ENCODE measurements around the gene BACH2. TPM values are rescaled to one million over a fixed set of nuclear protein-coding genes. Genes with fewer than 3 reads are reported as not detected.

BACH2 gene
- total RNA-seq, 2 experiments from 2014 or later: 157 to 170 TPM

DNA sequence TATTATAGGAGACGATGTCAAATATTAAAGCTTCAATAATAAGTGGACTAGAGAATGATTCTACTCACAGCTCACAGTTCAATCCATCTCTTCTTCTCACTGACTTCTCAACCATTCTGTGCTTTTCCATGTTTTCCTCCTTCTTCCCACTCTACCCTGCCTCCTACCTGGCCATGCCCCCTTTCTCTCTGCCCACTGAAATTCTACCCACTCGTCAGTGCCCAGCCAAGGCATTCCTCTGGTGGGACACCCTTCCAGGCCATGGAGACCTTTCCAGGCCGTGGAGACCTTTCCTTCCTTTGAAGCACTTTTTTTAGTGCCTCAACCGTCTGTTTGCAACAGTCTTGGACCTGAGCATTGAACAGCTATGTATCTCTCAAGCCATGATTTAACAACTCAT, 18.5 kb downstream of the BACH2 start:
- DNase-seq (no peak), ATAC-seq (ENCODE audit: poor library complexity) (no peak)
- Mint-ChIP-seq H3K9me3 (no peaks in the 10 kb centered on the region), H3K36me3 (ENCODE audit: low read depth) (peaks cover 13% of the 10 kb centered on the region), H3K4me3 (peak overlapping the region; percentile 67), H3K27me3 (no peaks in the 10 kb centered on the region), H3K27ac (peak overlapping the region; percentile 97), H3K4me1 (ENCODE audit: low read depth) (peaks cover 87% of the 10 kb centered on the region)
- Histone ChIP-seq H3K4me1 (ENCODE audit: insufficient read depth, low read length) (peaks cover 28% of the 10 kb centered on the region), H3K27me3 (ENCODE audit: control insufficient read depth in 1 of 2, insufficient read depth in 2 of 2, low read length in 2 of 2) (no peaks in the 10 kb centered on the region), H3K27ac (ENCODE audit: low read depth in 1 of 2, low read length in 2 of 2) (peak overlapping the region in 1 of 2 donors; percentile 51), H3K36me3 (ENCODE audit: insufficient read depth, low read length) (no peaks in the 10 kb centered on the region), H3K4me3 (ENCODE audit: low read length) (no peak overlapping the region), H3K9me3 (ENCODE audit: control insufficient read depth in 1 of 2, insufficient read depth in 1 of 2, low read length in 2 of 2) (no peaks in the 10 kb centered on the region)
- CTCF ChIA-PET: interaction anchor here (1.1 kb wide), 1 partner anchor 9 kb away, joined by 3 read pairs; no protein-coding TSS in a partner anchor
- POLR2A ChIA-PET: interaction anchor here (0.5 to 2.0 kb wide), 6 partner anchors 11 to 232 kb away, joined by 3 to 10 read pairs (median 4); no protein-coding TSS in a partner anchor
- TF ChIP-seq, protein P1, sequence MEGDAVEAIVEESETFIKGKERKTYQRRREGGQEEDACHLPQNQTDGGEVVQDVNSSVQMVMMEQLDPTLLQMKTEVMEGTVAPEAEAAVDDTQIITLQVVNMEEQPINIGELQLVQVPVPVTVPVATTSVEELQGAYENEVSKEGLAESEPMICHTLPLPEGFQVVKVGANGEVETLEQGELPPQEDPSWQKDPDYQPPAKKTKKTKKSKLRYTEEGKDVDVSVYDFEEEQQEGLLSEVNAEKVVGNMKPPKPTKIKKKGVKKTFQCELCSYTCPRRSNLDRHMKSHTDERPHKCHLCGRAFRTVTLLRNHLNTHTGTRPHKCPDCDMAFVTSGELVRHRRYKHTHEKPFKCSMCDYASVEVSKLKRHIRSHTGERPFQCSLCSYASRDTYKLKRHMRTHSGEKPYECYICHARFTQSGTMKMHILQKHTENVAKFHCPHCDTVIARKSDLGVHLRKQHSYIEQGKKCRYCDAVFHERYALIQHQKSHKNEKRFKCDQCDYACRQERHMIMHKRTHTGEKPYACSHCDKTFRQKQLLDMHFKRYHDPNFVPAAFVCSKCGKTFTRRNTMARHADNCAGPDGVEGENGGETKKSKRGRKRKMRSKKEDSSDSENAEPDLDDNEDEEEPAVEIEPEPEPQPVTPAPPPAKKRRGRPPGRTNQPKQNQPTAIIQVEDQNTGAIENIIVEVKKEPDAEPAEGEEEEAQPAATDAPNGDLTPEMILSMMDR (IDR thresholded peaks at IDR 0.05): no peak
- intact Hi-C loops (cut with DNase I, micrococcal nuclease): loop anchor here in 1 of 2 experiments (2.0 kb wide), 1 partner anchor 17 kb away; no protein-coding TSS in a partner anchor

DNA sequence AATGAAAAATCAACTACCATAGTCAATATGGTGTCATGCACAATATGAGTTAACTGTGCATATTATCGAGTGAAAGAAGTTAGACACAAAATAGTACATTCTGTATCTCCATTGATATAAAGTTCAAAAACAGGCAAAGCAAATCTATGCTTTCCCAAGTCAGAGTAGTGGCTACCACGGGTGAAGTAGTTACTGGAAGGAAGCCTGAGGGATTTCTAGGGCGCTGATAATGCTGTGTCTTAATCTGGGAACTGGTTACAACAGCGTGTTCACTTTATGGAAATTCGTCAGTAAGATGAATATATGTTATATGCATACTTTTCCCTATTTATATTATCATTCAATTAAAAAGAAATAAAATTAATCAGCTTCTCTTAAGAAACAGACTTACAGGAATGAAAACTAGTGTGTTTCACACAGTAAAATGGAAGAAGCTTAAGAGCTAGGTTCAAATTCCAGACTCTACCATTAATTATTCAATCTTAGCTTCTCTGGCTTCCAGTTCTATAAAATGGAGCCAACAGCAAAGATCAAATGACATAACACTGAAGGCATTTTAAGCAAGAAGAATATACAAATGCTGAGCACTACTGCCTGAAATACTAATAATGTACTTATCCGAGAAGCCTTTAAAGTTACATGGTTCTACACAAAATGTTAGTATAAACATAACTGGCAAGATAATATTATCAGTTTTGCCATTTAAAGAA, 19.2 kb downstream of the BACH2 start:
- H3K4me3 ChIP-seq (ENCODE audit: low read length): no peak overlapping the region
- CTCF ChIA-PET: interaction anchor here (1.1 kb wide), 1 partner anchor 9 kb away, joined by 3 read pairs; no protein-coding TSS in a partner anchor
- H3K9me3 Mint-ChIP-seq: no peaks in the 10 kb centered on the region
- peaks cover 87% of the 10 kb centered on the region for H3K4me1 Mint-ChIP-seq (ENCODE audit: low read depth)
- TF ChIP-seq, protein P1 (IDR thresholded peaks at IDR 0.05): no peak
- no peak for ATAC-seq (ENCODE audit: poor library complexity)
- POLR2A ChIA-PET: interaction anchor here (1.1 to 2.0 kb wide), 5 partner anchors 11 to 43 kb away, joined by 3 to 10 read pairs (median 4); no protein-coding TSS in a partner anchor
- H3K27ac ChIP-seq (ENCODE audit: low read depth in 1 of 2, low read length in 2 of 2): peak overlapping the region in 1 of 2 donors; percentile 54
- H3K4me3 Mint-ChIP-seq: peak overlapping the region; percentile 67
- peak overlapping the region; percentile 97 for H3K27ac Mint-ChIP-seq
- no peaks in the 10 kb centered on the region for H3K27me3 Mint-ChIP-seq
- H3K27me3 ChIP-seq (ENCODE audit: control insufficient read depth in 1 of 2, insufficient read depth in 2 of 2, low read length in 2 of 2): no peaks in the 10 kb centered on the region
- intact Hi-C loops (cut with DNase I, micrococcal nuclease): loop anchor here in 1 of 2 experiments (2.0 kb wide), 1 partner anchor 17 kb away; no protein-coding TSS in a partner anchor
- H3K9me3 ChIP-seq (ENCODE audit: control insufficient read depth in 1 of 2, insufficient read depth in 1 of 2, low read length in 2 of 2): no peaks in the 10 kb centered on the region
- H3K36me3 Mint-ChIP-seq (ENCODE audit: low read depth): peaks cover 7% of the 10 kb centered on the region
- H3K36me3 ChIP-seq (ENCODE audit: insufficient read depth, low read length): no peaks in the 10 kb centered on the region
- peaks cover 35% of the 10 kb centered on the region for H3K4me1 ChIP-seq (ENCODE audit: insufficient read depth, low read length)
- no peak for DNase-seq

DNA sequence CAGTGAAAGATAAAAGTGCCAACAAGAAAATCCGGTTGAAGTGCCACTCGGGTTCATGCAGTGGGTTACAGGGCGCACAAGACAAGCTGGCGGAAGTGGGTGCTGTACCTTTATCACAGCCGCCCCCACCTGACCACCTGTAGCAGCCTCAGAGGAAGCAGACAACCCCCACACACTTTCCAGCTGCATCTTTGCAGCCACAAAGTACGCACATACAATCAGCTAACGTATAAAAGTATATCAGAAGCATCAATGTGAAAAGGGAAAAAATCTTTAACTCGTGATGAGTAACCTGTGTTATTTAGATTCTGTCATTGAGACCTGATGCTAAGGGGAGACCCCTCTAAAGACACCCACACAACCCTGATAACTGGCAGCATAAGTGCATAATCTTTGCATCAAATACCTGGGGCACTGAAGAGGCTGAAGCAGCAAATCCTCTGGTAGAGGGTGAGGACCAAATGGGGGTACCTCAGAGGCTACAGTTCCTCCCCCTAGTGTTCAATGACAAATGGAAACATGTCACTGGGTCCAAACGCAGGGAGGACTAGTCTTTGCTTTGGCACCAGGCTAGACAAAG, 22.1 kb downstream of the BACH2 start:
- H3K36me3 ChIP-seq (ENCODE audit: insufficient read depth, low read length): no peaks in the 10 kb centered on the region
- ATAC-seq (ENCODE audit: poor library complexity): peak; percentile 89
- H3K27me3 Mint-ChIP-seq: no peaks in the 10 kb centered on the region
- H3K27me3 ChIP-seq (ENCODE audit: control insufficient read depth in 1 of 2, insufficient read depth in 2 of 2, low read length in 2 of 2): no peaks in the 10 kb centered on the region
- H3K4me3 Mint-ChIP-seq: peak overlapping the region; percentile 71
- peak overlapping the region; percentile 75 to 90 for H3K27ac ChIP-seq (ENCODE audit: low read depth in 1 of 2, low read length in 2 of 2)
- ChIA-PET CTCF (interaction anchor here (0.6 to 4.2 kb wide), 11 partner anchors 11 to 334 kb away, joined by 3 to 26 read pairs (median 5); no protein-coding TSS in a partner anchor), POLR2A (interaction anchor here (0.6 to 5.0 kb wide), 33 partner anchors 8 to 439 kb away, joined by 3 to 91 read pairs (median 5); partner anchors contain the start of gene BACH2)
- peak overlapping the region; percentile 5 for H3K4me3 ChIP-seq (ENCODE audit: low read length)
- peaks cover 25% of the 10 kb centered on the region for H3K36me3 Mint-ChIP-seq (ENCODE audit: low read depth)
- intact Hi-C loops (cut with DNase I, micrococcal nuclease): loop anchor here (1.0 to 5.0 kb wide), 7 partner anchors 10 to 194 kb away; partner anchors contain the start of gene BACH2 (in 2 of the 2)
- peaks cover 39% of the 10 kb centered on the region for H3K4me1 ChIP-seq (ENCODE audit: insufficient read depth, low read length)
- peak overlapping the region; percentile 97 for H3K27ac Mint-ChIP-seq
- peak; percentile 80 to 98 (median 86) for DNase-seq
- peaks cover 89% of the 10 kb centered on the region for H3K4me1 Mint-ChIP-seq (ENCODE audit: low read depth)
- H3K9me3 ChIP-seq (ENCODE audit: control insufficient read depth in 1 of 2, insufficient read depth in 1 of 2, low read length in 2 of 2): no peaks in the 10 kb centered on the region
- H3K9me3 Mint-ChIP-seq: peaks cover 3% of the 10 kb centered on the region
- TF ChIP-seq, protein P1 (IDR thresholded peaks at IDR 0.05): peak; percentile 30
